Measurements from ENCODE around the gene FBXL13. TPM values are rescaled to one million over a fixed set of nuclear protein-coding genes. Genes with fewer than 3 reads are reported as not detected.

The FBXL13 gene
- total and polyA plus RNA-seq, 8 donors: 0.42 to 2.4 (median 1.4) TPM

- WGBS, 2 donors: 84 to 91% methylated on average over 5 of the region's 5 CpGs
- ATAC-seq (peak in 1 of 4 donors; percentile 34), DNase-seq (no peak), FAIRE-seq (no peak)
- no peak for TF ChIP-seq CTCF (IDR thresholded peaks at IDR 0.05)
- H3K27ac ChIP-seq: no peak overlapping the region
- H3K4me1 ChIP-seq: peaks cover 0 to 9% (median 0%) of the 10 kb centered on the region in 3 donors
- H3K27me3 ChIP-seq: no peaks in the 10 kb centered on the region
- intact Hi-C loops (cut with DNase I): no loop called here
- H3K36me3 ChIP-seq: no peaks in the 10 kb centered on the region
- H3K9me3 ChIP-seq: no peaks in the 10 kb centered on the region
- no peak overlapping the region for H3K4me3 ChIP-seq
These were observed 176.6 kb downstream of the FBXL13 start for GRCh38 chr7:102897856-102898531.

GRCh38 chr7:102897211-102897631 lies 177.4 kb downstream of the FBXL13 start:
- no peak for FAIRE-seq
- no peak for ATAC-seq
- WGBS, 2 donors: 60 to 61% methylated on average over 2 of the region's 2 CpGs
- no peak for TF ChIP-seq CTCF (IDR thresholded peaks at IDR 0.05)
- Histone ChIP-seq H3K27me3 (no peaks in the 10 kb centered on the region), H3K9me3 (no peaks in the 10 kb centered on the region), H3K4me1 (peaks cover 0 to 14% (median 0%) of the 10 kb centered on the region in 3 donors), H3K4me3 (no peak overlapping the region), H3K36me3 (no peaks in the 10 kb centered on the region), H3K27ac (no peak overlapping the region)
- no peak for DNase-seq
- intact Hi-C loops (cut with DNase I): no loop called here

GRCh38 chr7:102896585-102896984 lies 178.0 kb downstream of the FBXL13 start:
- H3K9me3 ChIP-seq: no peaks in the 10 kb centered on the region
- TF ChIP-seq CTCF (IDR thresholded peaks at IDR 0.05): no peak
- intact Hi-C loops (cut with DNase I): no loop called here
- peaks cover 0 to 18% (median 0%) of the 10 kb centered on the region in 3 donors for H3K4me1 ChIP-seq
- H3K4me3 ChIP-seq: no peak overlapping the region
- DNase-seq: no peak
- no peak for FAIRE-seq
- no peak for ATAC-seq
- H3K36me3 ChIP-seq: no peaks in the 10 kb centered on the region
- no peaks in the 10 kb centered on the region for H3K27me3 ChIP-seq
- H3K27ac ChIP-seq: no peak overlapping the region

- FAIRE-seq (no peak), DNase-seq (no peak), ATAC-seq (no peak)
- Histone ChIP-seq H3K4me1 (peaks cover 0 to 18% (median 0%) of the 10 kb centered on the region in 3 donors), H3K27me3 (no peaks in the 10 kb centered on the region), H3K4me3 (no peak overlapping the region), H3K36me3 (no peaks in the 10 kb centered on the region), H3K9me3 (no peaks in the 10 kb centered on the region), H3K27ac (no peak overlapping the region)
- no peak for TF ChIP-seq CTCF (IDR thresholded peaks at IDR 0.05)
- intact Hi-C loops (cut with DNase I): no loop called here
- 66 to 74% methylated on average over 3 of the region's 3 CpGs for WGBS, 2 donors
These were observed 179.0 kb downstream of the FBXL13 start for GRCh38 chr7:102895602-102896001.

- WGBS, 2 donors: 50 to 73% methylated on average over 1 of the region's 1 CpG
- H3K4me3 ChIP-seq: no peak overlapping the region
- intact Hi-C loops (cut with DNase I): no loop called here
- FAIRE-seq (no peak), DNase-seq (no peak), ATAC-seq (no peak)
- no peak for TF ChIP-seq CTCF (IDR thresholded peaks at IDR 0.05)
- peaks cover 0 to 17% (median 0%) of the 10 kb centered on the region in 3 donors for H3K4me1 ChIP-seq
- no peaks in the 10 kb centered on the region for H3K9me3 ChIP-seq
- no peaks in the 10 kb centered on the region for H3K27me3 ChIP-seq
- H3K36me3 ChIP-seq: no peaks in the 10 kb centered on the region
- no peak overlapping the region for H3K27ac ChIP-seq
These were observed 181.8 kb downstream of the FBXL13 start for GRCh38 chr7:102892631-102893278.
